ENCODE data around the gene DENND4C. TPM values are rescaled to one million over a fixed set of nuclear protein-coding genes. Genes with fewer than 3 reads are reported as not detected.

The DENND4C gene
- total and polyA plus RNA-seq, 2 of the 4 experiments (the other 2 are of a cell fraction), result 9.0 to 32.6 TPM

DNA sequence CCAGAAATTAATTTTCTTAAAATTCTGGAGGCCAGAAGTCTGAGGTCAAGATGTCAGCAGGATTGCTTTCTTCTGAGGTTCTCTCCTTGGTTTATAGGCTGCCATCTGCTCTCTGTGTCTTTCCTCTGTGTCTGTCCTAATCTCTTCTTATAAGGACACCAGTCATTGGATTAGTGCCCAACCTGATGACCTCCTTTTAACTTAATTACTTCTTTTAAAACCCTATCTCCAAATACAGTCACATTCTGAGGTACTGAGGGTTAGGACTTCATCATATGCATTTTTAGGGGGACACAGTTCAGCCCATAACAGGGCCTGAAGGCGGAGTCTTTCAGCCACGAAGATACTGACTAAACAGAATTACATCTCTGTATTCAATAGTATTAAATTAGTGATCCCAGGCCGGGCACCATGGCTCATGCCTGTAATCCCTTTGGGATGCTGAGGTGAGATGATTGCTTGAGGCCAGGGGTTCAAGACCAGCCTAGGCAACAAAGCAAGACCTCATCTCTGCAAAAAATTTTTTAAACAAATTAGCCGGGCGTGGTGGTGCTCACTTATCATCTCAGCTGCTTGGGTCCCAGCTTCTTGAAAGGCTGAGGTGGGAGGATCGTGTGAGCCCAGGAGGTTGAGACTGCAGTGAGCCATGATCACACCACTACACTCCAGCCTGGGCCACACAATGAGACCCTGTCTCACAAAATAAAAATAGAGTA is 155.5 kb downstream of the DENND4C start:
- DNase-seq, result no peak
- no peak for ATAC-seq (ENCODE audit: low read depth)
- TF ChIP-seq BHLHE40 (IDR thresholded peaks at IDR 0.05; ENCODE audit: low read depth, low read length), result no peak
- no peak for TF ChIP-seq RAD21 (IDR thresholded peaks at IDR 0.05; ENCODE audit: low read length)
- TF ChIP-seq, protein P1, sequence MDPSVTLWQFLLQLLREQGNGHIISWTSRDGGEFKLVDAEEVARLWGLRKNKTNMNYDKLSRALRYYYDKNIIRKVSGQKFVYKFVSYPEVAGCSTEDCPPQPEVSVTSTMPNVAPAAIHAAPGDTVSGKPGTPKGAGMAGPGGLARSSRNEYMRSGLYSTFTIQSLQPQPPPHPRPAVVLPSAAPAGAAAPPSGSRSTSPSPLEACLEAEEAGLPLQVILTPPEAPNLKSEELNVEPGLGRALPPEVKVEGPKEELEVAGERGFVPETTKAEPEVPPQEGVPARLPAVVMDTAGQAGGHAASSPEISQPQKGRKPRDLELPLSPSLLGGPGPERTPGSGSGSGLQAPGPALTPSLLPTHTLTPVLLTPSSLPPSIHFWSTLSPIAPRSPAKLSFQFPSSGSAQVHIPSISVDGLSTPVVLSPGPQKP (IDR thresholded peaks at IDR 0.05; ENCODE audit: borderline replicate concordance, low read depth, low read length), result no peak
- no peak overlapping the region for H3K56ac ChIP-seq (ENCODE audit: extremely low read depth, insufficient read depth, low read length)
- WGBS, 2 experiments (ENCODE audit: extremely low coverage in 2 of 2, insufficient read length in 1 of 2), result no CpG with 5 or more reads among the region's 6 CpGs
- no peak overlapping the region for H4K91ac ChIP-seq (ENCODE audit: insufficient read depth, low read depth, low read length)
- H3K36me3 ChIP-seq (ENCODE audit: control insufficient read depth, insufficient read depth, low read length), result no peaks in the 10 kb centered on the region
- H3K9me1 ChIP-seq (ENCODE audit: insufficient read depth, low read length), result 0 out of 2 replicates have a peak, but pooled peaks cover 4% of the 10 kb centered on the region
- ChIA-PET POLR2A (ENCODE audit: unreplicated experiment) (no interaction called here), CTCF (no interaction called here)
- H4K5ac ChIP-seq (ENCODE audit: low read depth, low read length), result no peak overlapping the region
- H3K14ac ChIP-seq (replicated peaks; ENCODE audit: low read depth, low read length), result no peak overlapping the region
- H2BK15ac ChIP-seq (ENCODE audit: low read depth, low read length), result no peak overlapping the region
- no peaks in the 10 kb centered on the region for H4K20me1 ChIP-seq (ENCODE audit: insufficient read depth, low read length)
- H3K4me2 ChIP-seq (ENCODE audit: low read depth, low read length), result no peak overlapping the region
- no peak overlapping the region for H2BK5ac ChIP-seq (ENCODE audit: low read depth, low read length, poor library complexity, severe bottlenecking)
- no peak overlapping the region for H3K9ac ChIP-seq (ENCODE audit: low read depth, low read length)
- no peak overlapping the region for H3K4ac ChIP-seq (ENCODE audit: low read depth, low read length)
- no peak overlapping the region for H4K8ac ChIP-seq (ENCODE audit: low read depth in 2 of 2, low read length in 2 of 2)
- no peak overlapping the region for H3K4me3 ChIP-seq (ENCODE audit: insufficient read depth, low read depth, low read length)
- no peak overlapping the region for H2BK120ac ChIP-seq (ENCODE audit: low read depth, low read length)
- no peak overlapping the region for H2AFZ ChIP-seq (replicated peaks; ENCODE audit: low read length, poor library complexity)
- no peak overlapping the region for H3K27ac ChIP-seq (ENCODE audit: insufficient read depth, low read length)
- no peak overlapping the region for H2AK5ac ChIP-seq (ENCODE audit: low read depth, low read length)
- H2BK20ac ChIP-seq (ENCODE audit: low read depth, low read length), result no peak overlapping the region
- H3K23ac ChIP-seq (ENCODE audit: low read depth, low read length), result no peak overlapping the region
- in situ Hi-C loops (cut with MboI; ENCODE audit: low sequenced_read_pairs) (no loop called here), intact Hi-C loops (cut with micrococcal nuclease) (no loop called here), dilution Hi-C loops (cut with HindIII; ENCODE audit: low sequenced_read_pairs, unreplicated experiment) (no loop called here)
- H3K4me1 ChIP-seq (ENCODE audit: control insufficient read depth, insufficient read depth, low read length), result 0 out of 2 replicates have a peak, but pooled peaks cover 2% of the 10 kb centered on the region
- H3K18ac ChIP-seq (ENCODE audit: low read depth, low read length), result no peak overlapping the region
- no peaks in the 10 kb centered on the region for H3K9me3 ChIP-seq (ENCODE audit: control insufficient read depth, insufficient read depth, low read length)
- BruUV-seq (replicated peaks), result no TSS peak
- no peaks in the 10 kb centered on the region for H3K27me3 ChIP-seq (ENCODE audit: control insufficient read depth, insufficient read depth, low read length)
- no peak overlapping the region for H2AK9ac ChIP-seq (replicated peaks; ENCODE audit: low read depth, low read length, poor library complexity)
- peaks cover 2 to 3% of the 10 kb centered on the region in 2 experiments; a peak in 2 of 4 replicates for H3K79me1 ChIP-seq (ENCODE audit: low read depth in 1 of 2, low read length in 2 of 2)

Measured in IMR-90 (cell line).